Measurements from ENCODE around the gene TMEM212.

DNA sequence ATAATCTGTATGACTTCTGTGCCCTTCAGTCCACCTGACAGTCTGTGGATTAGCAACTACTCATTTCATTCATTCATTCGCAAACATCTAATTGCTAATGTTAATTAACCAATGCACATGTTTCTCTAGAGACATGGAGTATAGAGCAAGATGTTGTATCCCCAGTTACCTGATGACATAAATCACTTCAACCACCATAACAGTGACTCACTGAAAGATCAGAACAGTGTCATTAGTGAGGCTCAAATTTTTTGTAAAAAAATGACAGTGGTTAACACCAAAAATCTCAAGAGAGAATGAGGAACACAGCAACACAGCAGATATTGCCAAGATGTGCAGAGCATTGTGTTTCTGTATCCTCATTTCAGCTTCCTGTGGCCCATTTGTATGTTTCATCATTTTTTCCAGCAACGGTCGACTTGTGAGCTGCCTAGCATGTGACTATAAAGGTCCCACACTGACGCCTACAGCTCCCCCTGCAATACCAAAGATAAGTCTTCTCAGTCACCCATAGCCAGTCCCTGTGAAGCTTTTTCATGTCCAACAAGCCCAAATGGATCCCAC lies 29.2 kb upstream of the TMEM212 start:
- TF ChIP-seq, protein P1, sequence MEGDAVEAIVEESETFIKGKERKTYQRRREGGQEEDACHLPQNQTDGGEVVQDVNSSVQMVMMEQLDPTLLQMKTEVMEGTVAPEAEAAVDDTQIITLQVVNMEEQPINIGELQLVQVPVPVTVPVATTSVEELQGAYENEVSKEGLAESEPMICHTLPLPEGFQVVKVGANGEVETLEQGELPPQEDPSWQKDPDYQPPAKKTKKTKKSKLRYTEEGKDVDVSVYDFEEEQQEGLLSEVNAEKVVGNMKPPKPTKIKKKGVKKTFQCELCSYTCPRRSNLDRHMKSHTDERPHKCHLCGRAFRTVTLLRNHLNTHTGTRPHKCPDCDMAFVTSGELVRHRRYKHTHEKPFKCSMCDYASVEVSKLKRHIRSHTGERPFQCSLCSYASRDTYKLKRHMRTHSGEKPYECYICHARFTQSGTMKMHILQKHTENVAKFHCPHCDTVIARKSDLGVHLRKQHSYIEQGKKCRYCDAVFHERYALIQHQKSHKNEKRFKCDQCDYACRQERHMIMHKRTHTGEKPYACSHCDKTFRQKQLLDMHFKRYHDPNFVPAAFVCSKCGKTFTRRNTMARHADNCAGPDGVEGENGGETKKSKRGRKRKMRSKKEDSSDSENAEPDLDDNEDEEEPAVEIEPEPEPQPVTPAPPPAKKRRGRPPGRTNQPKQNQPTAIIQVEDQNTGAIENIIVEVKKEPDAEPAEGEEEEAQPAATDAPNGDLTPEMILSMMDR (IDR thresholded peaks at IDR 0.05), result no peak
- no peak for TF ChIP-seq EP300 (IDR thresholded peaks at IDR 0.05)
- TF ChIP-seq POLR2A (IDR thresholded peaks at IDR 0.05), result no peak
- TF ChIP-seq POLR2AphosphoS5 (IDR thresholded peaks at IDR 0.05), result no peak

Measured in stomach (tissue), 4 donors.